Measurements from ENCODE around the gene SOX12. TPM values are rescaled to one million over a fixed set of nuclear protein-coding genes. Genes with fewer than 3 reads are reported as not detected.
"Not testable (repeated sequence)": the region's sequence is repeated elsewhere in the genome, so short reads cannot be mapped to it uniquely, and the experiment has no call there.

Gene SOX12
- total RNA-seq, 1 donor from 2014 or later, result 43.4 TPM

DNA sequence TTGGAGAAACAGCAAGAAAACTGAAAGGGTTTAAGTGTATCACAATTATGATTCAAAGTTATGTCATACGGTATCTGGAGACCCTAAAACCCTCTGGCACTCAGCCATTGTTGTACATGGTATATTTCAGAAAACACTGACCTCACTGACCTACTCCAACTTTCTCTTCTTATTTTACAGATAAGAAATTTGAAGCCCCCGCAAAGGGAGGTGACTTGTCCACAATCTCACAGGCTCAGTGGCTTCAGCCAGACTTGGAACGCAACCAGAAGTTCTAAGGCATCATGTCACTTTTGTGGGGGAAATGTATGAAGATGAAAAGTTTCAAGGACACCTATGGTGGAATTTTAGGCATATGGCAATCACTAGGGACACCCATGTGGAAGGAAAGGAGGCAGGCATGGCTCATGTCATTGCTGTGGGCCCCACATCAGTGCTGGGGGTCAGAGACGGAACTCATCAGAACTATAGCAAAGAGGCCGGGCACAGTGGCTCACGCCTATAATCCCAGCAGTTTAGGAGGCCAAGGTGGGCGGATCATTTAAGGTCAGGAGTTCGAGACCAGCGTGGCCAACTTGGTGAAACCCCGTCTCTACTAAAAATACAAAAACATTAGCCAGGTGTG, 50.0 kb downstream of the SOX12 start:
- Histone ChIP-seq H3K4me2 (ENCODE audit: low read length) (no peak overlapping the region), H3K4me3 (ENCODE audit: insufficient read depth, low read depth, low read length) (no peak overlapping the region), H3K9ac (ENCODE audit: low read length) (no peak overlapping the region), H3K9me3 (ENCODE audit: insufficient read depth, low read depth, low read length) (no peaks in the 10 kb centered on the region), H3K27me3 (ENCODE audit: insufficient read depth, low read length) (no peaks in the 10 kb centered on the region), H4K20me1 (ENCODE audit: insufficient read depth, low read length) (no peaks in the 10 kb centered on the region), H3K27ac (ENCODE audit: low read depth, low read length) (no peak overlapping the region), H3K4me1 (ENCODE audit: insufficient read depth, low read length) (peaks cover 16% of the 10 kb centered on the region), H3K36me3 (ENCODE audit: insufficient read depth, low read length) (no peaks in the 10 kb centered on the region), H3K79me2 (ENCODE audit: insufficient read depth, low read length) (no peaks in the 10 kb centered on the region), H2AFZ (ENCODE audit: low read depth, low read length) (no peak overlapping the region)
- Mint-ChIP-seq H3K36me3 (ENCODE audit: low read depth, unreplicated experiment) (no peaks in the 10 kb centered on the region), H3K27ac (ENCODE audit: unreplicated experiment) (no peak overlapping the region), H3K4me1 (ENCODE audit: low read depth, unreplicated experiment) (peaks cover 18% of the 10 kb centered on the region), H3K4me3 (ENCODE audit: unreplicated experiment) (peak overlapping the region; percentile 58), H3K27me3 (ENCODE audit: low read depth, unreplicated experiment) (peaks cover 8% of the 10 kb centered on the region), H3K9me3 (ENCODE audit: unreplicated experiment) (no peaks in the 10 kb centered on the region)
- TF ChIP-seq EZH2 (IDR thresholded peaks at IDR 0.05; ENCODE audit: insufficient read depth, low read length) (no peak), CTCF (IDR thresholded peaks at IDR 0.05; ENCODE audit: insufficient read depth, low read depth, low read length) (no peak)
- DNase-seq (ENCODE audit: low read depth), result no peak
- FAIRE-seq, result no peak

DNA sequence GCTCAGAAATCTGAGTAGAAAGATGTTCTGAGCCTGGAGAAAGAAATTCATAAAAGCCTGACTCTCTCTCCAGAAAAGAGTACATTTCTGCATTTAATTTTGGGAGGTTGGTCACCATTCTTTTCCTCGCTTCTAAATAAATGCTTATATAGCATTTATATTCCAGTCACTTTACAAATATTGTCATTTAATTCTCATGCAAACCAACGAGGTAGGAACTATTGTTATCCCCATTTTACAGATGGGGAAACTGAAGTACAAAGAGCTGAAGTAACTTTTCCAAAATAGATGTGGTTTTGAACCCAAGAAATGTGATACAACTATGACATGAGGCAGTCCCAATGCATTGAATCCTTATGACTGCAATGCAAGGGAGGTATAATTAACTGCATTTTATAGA, 50.7 kb downstream of the SOX12 start:
- H3K9me3 ChIP-seq (ENCODE audit: insufficient read depth, low read depth, low read length), result no peaks in the 10 kb centered on the region
- H3K4me1 Mint-ChIP-seq (ENCODE audit: low read depth, unreplicated experiment), result peaks cover 18% of the 10 kb centered on the region
- H3K4me2 ChIP-seq (ENCODE audit: low read length), result no peak overlapping the region
- H3K27me3 ChIP-seq (ENCODE audit: insufficient read depth, low read length), result no peaks in the 10 kb centered on the region
- no peak overlapping the region for H3K27ac ChIP-seq (ENCODE audit: low read depth, low read length)
- no peaks in the 10 kb centered on the region for H4K20me1 ChIP-seq (ENCODE audit: insufficient read depth, low read length)
- H3K9me3 Mint-ChIP-seq (ENCODE audit: unreplicated experiment), result no peaks in the 10 kb centered on the region
- no peak overlapping the region for H3K9ac ChIP-seq (ENCODE audit: low read length)
- H3K27me3 Mint-ChIP-seq (ENCODE audit: low read depth, unreplicated experiment), result peaks cover 8% of the 10 kb centered on the region
- H2AFZ ChIP-seq (ENCODE audit: low read depth, low read length), result no peak overlapping the region
- H3K36me3 Mint-ChIP-seq (ENCODE audit: low read depth, unreplicated experiment), result no peaks in the 10 kb centered on the region
- no peak overlapping the region for H3K4me3 ChIP-seq (ENCODE audit: insufficient read depth, low read depth, low read length)
- H3K4me3 Mint-ChIP-seq (ENCODE audit: unreplicated experiment), result no peak overlapping the region
- H3K27ac Mint-ChIP-seq (ENCODE audit: unreplicated experiment), result no peak overlapping the region
- H3K36me3 ChIP-seq (ENCODE audit: insufficient read depth, low read length), result no peaks in the 10 kb centered on the region
- no peak for TF ChIP-seq EZH2 (IDR thresholded peaks at IDR 0.05; ENCODE audit: insufficient read depth, low read length)
- no peak for TF ChIP-seq CTCF (IDR thresholded peaks at IDR 0.05; ENCODE audit: insufficient read depth, low read depth, low read length)
- DNase-seq (ENCODE audit: low read depth) (no peak), FAIRE-seq (no peak)
- H3K79me2 ChIP-seq (ENCODE audit: insufficient read depth, low read length), result no peaks in the 10 kb centered on the region
- H3K4me1 ChIP-seq (ENCODE audit: insufficient read depth, low read length), result peaks cover 16% of the 10 kb centered on the region

DNA sequence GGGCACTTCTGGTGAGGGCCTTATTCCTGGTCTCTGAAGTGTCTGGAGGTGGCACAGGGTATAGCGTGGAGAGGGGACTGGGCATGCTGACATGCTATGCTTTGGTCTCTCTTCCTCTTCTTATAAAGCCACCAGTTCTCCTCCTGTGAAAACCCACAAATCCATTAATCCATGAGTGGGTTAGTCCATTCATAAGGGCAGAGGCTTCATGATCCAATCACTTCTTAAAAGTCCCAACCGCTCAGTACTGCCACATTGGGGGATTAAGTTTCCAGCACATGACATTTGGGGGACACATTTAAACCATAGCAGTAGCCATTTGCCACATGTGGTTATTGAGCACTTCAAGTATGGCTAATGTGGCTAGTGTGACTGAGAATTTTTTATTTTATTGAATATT, 51.4 kb downstream of the SOX12 start:
- H3K27me3 ChIP-seq (ENCODE audit: insufficient read depth, low read length), result no peaks in the 10 kb centered on the region
- DNase-seq (ENCODE audit: low read depth), result no peak
- Mint-ChIP-seq H3K4me3 (ENCODE audit: unreplicated experiment) (no peak overlapping the region), H3K4me1 (ENCODE audit: low read depth, unreplicated experiment) (peaks cover 12% of the 10 kb centered on the region), H3K27ac (ENCODE audit: unreplicated experiment) (no peak overlapping the region), H3K9me3 (ENCODE audit: unreplicated experiment) (no peaks in the 10 kb centered on the region), H3K27me3 (ENCODE audit: low read depth, unreplicated experiment) (peaks cover 8% of the 10 kb centered on the region), H3K36me3 (ENCODE audit: low read depth, unreplicated experiment) (no peaks in the 10 kb centered on the region)
- H4K20me1 ChIP-seq (ENCODE audit: insufficient read depth, low read length), result no peaks in the 10 kb centered on the region
- no peaks in the 10 kb centered on the region for H3K9me3 ChIP-seq (ENCODE audit: insufficient read depth, low read depth, low read length)
- no peak for TF ChIP-seq EZH2 (IDR thresholded peaks at IDR 0.05; ENCODE audit: insufficient read depth, low read length)
- no peak overlapping the region for H3K4me3 ChIP-seq (ENCODE audit: insufficient read depth, low read depth, low read length)
- no peak overlapping the region for H3K4me2 ChIP-seq (ENCODE audit: low read length)
- no peak overlapping the region for H3K9ac ChIP-seq (ENCODE audit: low read length)
- no peaks in the 10 kb centered on the region for H3K79me2 ChIP-seq (ENCODE audit: insufficient read depth, low read length)
- no peak for FAIRE-seq
- H3K4me1 ChIP-seq (ENCODE audit: insufficient read depth, low read length), result peaks cover 13% of the 10 kb centered on the region
- H3K36me3 ChIP-seq (ENCODE audit: insufficient read depth, low read length), result no peaks in the 10 kb centered on the region
- no peak overlapping the region for H3K27ac ChIP-seq (ENCODE audit: low read depth, low read length)
- no peak overlapping the region for H2AFZ ChIP-seq (ENCODE audit: low read depth, low read length)

DNA sequence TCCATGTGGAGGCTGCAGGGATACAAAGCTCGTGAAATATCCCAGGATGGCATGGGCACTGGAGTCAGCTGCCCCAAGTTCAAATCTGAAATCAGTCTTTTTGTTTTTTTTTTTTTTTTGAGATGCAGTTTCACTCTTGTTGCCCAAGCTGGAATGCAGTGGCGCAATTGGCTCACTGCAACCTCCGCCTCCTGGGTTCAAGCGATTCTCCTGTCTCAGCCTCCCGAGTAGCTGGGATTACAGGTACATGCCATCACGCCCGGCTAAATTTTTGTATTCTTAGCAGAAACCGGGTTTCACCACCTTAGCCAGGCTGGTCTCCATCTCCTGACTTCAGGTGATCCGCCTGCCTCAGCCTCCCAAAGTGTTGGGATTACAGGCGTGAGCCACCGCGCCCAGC, 52.2 kb downstream of the SOX12 start:
- H3K9ac ChIP-seq (ENCODE audit: low read length); H3K4me1 Mint-ChIP-seq (ENCODE audit: low read depth, unreplicated experiment); H3K36me3 Mint-ChIP-seq (ENCODE audit: low read depth, unreplicated experiment); H3K4me3 ChIP-seq (ENCODE audit: insufficient read depth, low read depth, low read length); H3K4me1 ChIP-seq (ENCODE audit: insufficient read depth, low read length); H3K36me3 ChIP-seq (ENCODE audit: insufficient read depth, low read length); H3K79me2 ChIP-seq (ENCODE audit: insufficient read depth, low read length); H3K9me3 ChIP-seq (ENCODE audit: insufficient read depth, low read depth, low read length); FAIRE-seq; H3K27me3 ChIP-seq (ENCODE audit: insufficient read depth, low read length); H3K27me3 Mint-ChIP-seq (ENCODE audit: low read depth, unreplicated experiment); H4K20me1 ChIP-seq (ENCODE audit: insufficient read depth, low read length); DNase-seq (ENCODE audit: low read depth); H2AFZ ChIP-seq (ENCODE audit: low read depth, low read length); H3K27ac Mint-ChIP-seq (ENCODE audit: unreplicated experiment); H3K9me3 Mint-ChIP-seq (ENCODE audit: unreplicated experiment); H3K4me2 ChIP-seq (ENCODE audit: low read length); H3K27ac ChIP-seq (ENCODE audit: low read depth, low read length); H3K4me3 Mint-ChIP-seq (ENCODE audit: unreplicated experiment): not testable (repeated sequence)

Data from astrocyte (in vitro differentiated cells and primary cell).